IMR-90 (cell line): Measurements from ENCODE around the gene EPN2. TPM values are rescaled to one million over a fixed set of nuclear protein-coding genes. Genes with fewer than 3 reads are reported as not detected.

Source experiments
- ATAC-seq: fragments of 200-7000 bp; cut with Tn5 transposase; 2 replicates; pipeline ENCODE4 v1.9.1; 2020; ENCODE audit warnings: low read depth, mild to moderate bottlenecking, moderate library complexity
- BruUV-seq: library from RNA; stranded (reverse); fragments of 400-500 nt; replicated peaks from 2 replicates; lab custom pipeline; 2021; lab: Mats Ljungman, UMichigan
- CTCF ChIA-PET: fragments of 300-600 bp; formaldehyde crosslinking; extraction: SDS; loops from one replicate; lab custom pipeline; 2021; ENCODE audit warnings: antibody characterized with exemption; lab: Yijun Ruan, JAX
- POLR2A ChIA-PET: fragments of 300-600 bp; sonication (Branson Sonifier 250); formaldehyde crosslinking; loops from one replicate; lab custom pipeline; 2022; ENCODE audit warnings: antibody characterized with exemption; ENCODE audit not compliant: unreplicated experiment; lab: Charles Lee
- DNase-seq: peaks from one replicate; pipeline ENCODE4 v3.0.0; 2013
- H2AFZ ChIP-seq: replicated peaks from 2 replicates; pipeline ENCODE3; 2013; ENCODE audit warnings: low read length, mild to moderate bottlenecking; ENCODE audit not compliant: poor library complexity
- H2AK5ac ChIP-seq: 2 replicates; pipeline ENCODE4 v1.6.1; 2013; ENCODE audit warnings: low read depth, low read length, inconsistent platforms
- H2AK9ac ChIP-seq: replicated peaks from 2 replicates; pipeline ENCODE3; 2013; ENCODE audit warnings: mild to moderate bottlenecking, low read depth, low read length, moderate library complexity; ENCODE audit not compliant: poor library complexity
- H2BK120ac ChIP-seq: 2 replicates; pipeline ENCODE4 v1.6.1; 2013; ENCODE audit warnings: low read depth, low read length, inconsistent platforms
- H2BK15ac ChIP-seq: 3 replicates; pipeline ENCODE4 v1.6.1; 2013; ENCODE audit warnings: low read depth, low read length, inconsistent platforms
- H2BK20ac ChIP-seq: 2 replicates; pipeline ENCODE4 v1.6.1; 2013; ENCODE audit warnings: low read depth, mild to moderate bottlenecking, inconsistent platforms, low read length, moderate library complexity
- H2BK5ac ChIP-seq: 2 replicates; pipeline ENCODE4 v1.6.1; 2013; ENCODE audit warnings: mild to moderate bottlenecking, low read depth, low read length, inconsistent platforms; ENCODE audit not compliant: poor library complexity, severe bottlenecking
- H3K14ac ChIP-seq: replicated peaks from 2 replicates; pipeline ENCODE4 v1.6.1; 2013; ENCODE audit warnings: low read depth, low read length, inconsistent platforms
- H3K18ac ChIP-seq: 2 replicates; pipeline ENCODE4 v1.6.1; 2013; ENCODE audit warnings: low read depth, low read length, control low read depth
- H3K23ac ChIP-seq: 2 replicates; pipeline ENCODE4 v1.6.1; 2013; ENCODE audit warnings: low read depth, low read length, inconsistent platforms
- H3K27ac ChIP-seq: 2 replicates; pipeline ENCODE4 v1.5.1; 2013; ENCODE audit warnings: mild to moderate bottlenecking, control low read depth, low read length; ENCODE audit not compliant: insufficient read depth
- H3K27me3 ChIP-seq: 2 replicates; pipeline ENCODE4 v1.6.1; 2013; ENCODE audit warnings: low read length; ENCODE audit not compliant: control insufficient read depth, insufficient read depth
- H3K36me3 ChIP-seq: 2 replicates; pipeline ENCODE4 v1.6.1; 2013; ENCODE audit warnings: low read length, mixed read lengths; ENCODE audit not compliant: control insufficient read depth, insufficient read depth
- H3K4ac ChIP-seq: 2 replicates; pipeline ENCODE4 v1.6.1; 2013; ENCODE audit warnings: low read depth, low read length, inconsistent platforms
- H3K4me1 ChIP-seq: 2 replicates; pipeline ENCODE4 v1.6.1; 2013; ENCODE audit warnings: low read length, mixed read lengths; ENCODE audit not compliant: control insufficient read depth, insufficient read depth
- H3K4me2 ChIP-seq: 2 replicates; pipeline ENCODE4 v1.6.1; 2013; ENCODE audit warnings: low read depth, mild to moderate bottlenecking, control low read depth, low read length, moderate library complexity
- H3K4me3 ChIP-seq: 2 replicates; pipeline ENCODE4 v1.5.1; 2013; ENCODE audit warnings: low read depth, mild to moderate bottlenecking, control low read depth, low read length, moderate library complexity; ENCODE audit not compliant: insufficient read depth
- H3K56ac ChIP-seq: 2 replicates; pipeline ENCODE4 v1.6.1; 2013; ENCODE audit warnings: low read length, inconsistent platforms; ENCODE audit not compliant: insufficient read depth; ENCODE audit errors: extremely low read depth
- H3K79me1 ChIP-seq, 2 experiments: 2 replicates each; pipeline ENCODE4 v1.6.1; 2013; ENCODE audit warnings: low read length in 2 of 2, inconsistent platforms in 1 of 2, low read depth in 1 of 2
- H3K9ac ChIP-seq: 2 replicates; pipeline ENCODE4 v1.6.1; 2013; ENCODE audit warnings: low read depth, low read length, control low read depth
- H3K9me1 ChIP-seq: 2 replicates; pipeline ENCODE4 v1.6.1; 2013; ENCODE audit warnings: low read length, inconsistent platforms; ENCODE audit not compliant: insufficient read depth
- H3K9me3 ChIP-seq: 2 replicates; pipeline ENCODE4 v1.6.1; 2013; ENCODE audit warnings: low read length; ENCODE audit not compliant: control insufficient read depth, insufficient read depth
- H4K20me1 ChIP-seq: 2 replicates; pipeline ENCODE4 v1.6.1; 2013; ENCODE audit warnings: low read length, inconsistent platforms; ENCODE audit not compliant: insufficient read depth
- H4K5ac ChIP-seq: 2 replicates; pipeline ENCODE4 v1.6.1; 2013; ENCODE audit warnings: mild to moderate bottlenecking, low read depth, low read length, control low read depth
- H4K8ac ChIP-seq, 2 experiments: 2 replicates each; pipeline ENCODE4 v1.6.1; 2013; ENCODE audit warnings: low read depth in 2 of 2, low read length in 2 of 2, control low read depth in 1 of 2, inconsistent platforms in 1 of 2
- H4K91ac ChIP-seq: 2 replicates; pipeline ENCODE4 v1.6.1; 2013; ENCODE audit warnings: low read depth, low read length, inconsistent platforms; ENCODE audit not compliant: insufficient read depth
- MXI1 ChIP-seq: IDR thresholded peaks from 2 replicates; pipeline ENCODE4 v1.6.1; 2012; ENCODE audit warnings: low read depth, mild to moderate bottlenecking, low read length, moderate library complexity, borderline replicate concordance
- NFE2L2 ChIP-seq: fragments of 150-350 bp; IDR thresholded peaks from 2 replicates; pipeline ENCODE4 v1.6.1; 2016; ENCODE audit warnings: low read depth, mild to moderate bottlenecking, low read length
- RAD21 ChIP-seq: IDR thresholded peaks from 2 replicates; pipeline ENCODE4 v1.6.1; 2012; ENCODE audit warnings: low read length, improper control_type of control experiment
- RCOR1 ChIP-seq: IDR thresholded peaks from 2 replicates; pipeline ENCODE4 v1.6.1; 2012; ENCODE audit warnings: mild to moderate bottlenecking, low read length, improper control_type of control experiment; ENCODE audit not compliant: insufficient replicate concordance
- WGBS, 2 experiments: methylation state at CpG; one replicate each; pipeline versions ENCODE4 v1.1.5 to v1.1.7; 2013; ENCODE audit warnings: missing lambda C conversion rate in 2 of 2; ENCODE audit not compliant: insufficient read length in 1 of 2; ENCODE audit errors: extremely low coverage in 2 of 2; 5-methylcytosine and 5-hydroxymethylcytosine counted together
- dilution Hi-C: fragments of 300-500 bp; cut with HindIII; formaldehyde crosslinking; loops from one replicate; pipeline ENCODE4 v1.14.3; 2018; ENCODE audit warnings: low sequenced_read_pairs; ENCODE audit not compliant: unreplicated experiment
- in situ Hi-C: fragments of 300-500 bp; cut with MboI; formaldehyde crosslinking; loops from 3 replicates; pipeline ENCODE4 v1.14.3; 2019; ENCODE audit warnings: low sequenced_read_pairs, inconsistent platforms, mixed read lengths
- intact Hi-C: fragments of 100-400 bp; cut with micrococcal nuclease; formaldehyde crosslinking; loops from 2 replicates; pipeline ENCODE4 v1.10.0; 2022
- polyA plus RNA-seq, 3 experiments: library from polyadenylated mRNA; depleted of rRNA; stranded (reverse); fragments of >200 nt; gene quantifications; 2 replicates each; pipeline ENCODE4 v1.2.3, GENCODE V29; 2012; ENCODE audit warnings: low replicate concordance in 1 of 3
- total RNA-seq: library from RNA; depleted of rRNA; stranded (reverse); fragments of >200 nt; gene quantifications from 2 replicates; pipeline ENCODE4 v1.2.3, GENCODE V29; 2012

The EPN2 gene
- total and polyA plus RNA-seq, 2 of the 4 experiments (the other 2 are of a cell fraction), result 14.9 to 25.3 TPM

DNA sequence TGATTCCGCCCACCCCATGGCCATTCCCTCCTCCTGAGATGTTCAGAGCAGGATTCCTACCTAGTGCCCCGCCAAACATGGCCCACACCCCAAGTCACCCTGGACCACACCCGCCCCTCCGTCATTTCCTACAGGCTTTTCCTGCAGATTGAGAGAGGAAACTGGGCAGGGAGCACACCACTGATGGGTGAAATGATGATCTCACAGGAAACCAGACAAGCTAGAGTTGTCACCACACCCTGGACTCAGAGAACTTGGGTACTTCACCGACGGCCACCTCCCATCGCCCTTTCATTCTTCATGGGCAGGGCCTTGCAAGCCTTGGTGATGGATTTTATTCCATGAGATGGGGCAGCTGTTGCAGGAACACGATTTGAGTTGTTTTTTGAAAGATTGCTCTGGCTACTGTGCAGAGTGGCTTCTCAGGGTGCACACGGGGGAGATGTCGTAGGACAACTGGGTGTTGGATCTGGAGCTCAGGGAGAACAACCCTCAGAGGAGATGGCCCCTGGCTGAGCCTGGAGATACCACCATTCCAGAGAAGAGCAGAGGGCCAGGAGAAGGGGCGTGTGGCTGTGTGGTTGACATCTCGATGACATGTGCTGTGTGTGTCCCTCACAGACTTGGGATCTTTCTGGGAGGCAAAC lies 132.8 kb downstream of the EPN2 start:
- ChIA-PET CTCF (no interaction called here), POLR2A (no interaction called here)
- peak overlapping the region; percentile 44 for H2AFZ ChIP-seq
- H3K27me3 ChIP-seq, result no peaks in the 10 kb centered on the region
- H4K91ac ChIP-seq, result no peak overlapping the region
- H2BK5ac ChIP-seq, result no peak overlapping the region
- dilution Hi-C loops, result no loop called here
- no peak overlapping the region for H3K27ac ChIP-seq
- no peak overlapping the region for H3K4ac ChIP-seq
- no peak overlapping the region for H4K5ac ChIP-seq
- intact Hi-C loops, result no loop called here
- H3K14ac ChIP-seq, result no peak overlapping the region
- H3K9me3 ChIP-seq, result no peaks in the 10 kb centered on the region
- BruUV-seq, result no TSS peak
- in situ Hi-C loops, result loop anchor here (5.0 kb wide), 1 partner anchor 132 kb away; no protein-coding TSS in a partner anchor
- no peak overlapping the region for H3K23ac ChIP-seq
- no peak overlapping the region for H2AK5ac ChIP-seq
- no peak for ATAC-seq
- H4K20me1 ChIP-seq, result no peaks in the 10 kb centered on the region
- H3K56ac ChIP-seq, result no peak overlapping the region
- H3K4me2 ChIP-seq, result no peak overlapping the region
- H2AK9ac ChIP-seq, result peak overlapping the region; percentile 44
- no peak overlapping the region for H3K18ac ChIP-seq
- H3K36me3 ChIP-seq, result peaks cover 2% of the 10 kb centered on the region; the same call in 1 of the 2 replicates
- H3K4me1 ChIP-seq, result peaks cover 4% of the 10 kb centered on the region
- no peak for TF ChIP-seq MXI1
- TF ChIP-seq NFE2L2, result no peak
- TF ChIP-seq RCOR1, result no peak
- no peak for TF ChIP-seq RAD21
- H2BK15ac ChIP-seq, result no peak overlapping the region
- DNase-seq, result no peak
- no peak overlapping the region for H3K9ac ChIP-seq
- WGBS, 2 experiments, result 75% methylated on average over 4 of the region's 12 CpGs; no CpG with 5 or more reads in 1 of the 2 experiments
- H3K9me1 ChIP-seq, result no peaks in the 10 kb centered on the region
- H3K4me3 ChIP-seq, result no peak overlapping the region
- H2BK20ac ChIP-seq, result no peak overlapping the region
- no peaks in the 10 kb centered on the region for H3K79me1 ChIP-seq
- H4K8ac ChIP-seq, result no peak overlapping the region
- no peak overlapping the region for H2BK120ac ChIP-seq
